ENCODE results near the gene LORICRIN. TPM values are rescaled to one million over a fixed set of nuclear protein-coding genes. Genes with fewer than 3 reads are reported as not detected.

The LORICRIN gene
- total RNA-seq, 1 experiment from 2014 or later: not detected

- no peak overlapping the region for H3K27ac ChIP-seq (ENCODE audit: low read length)
- ATAC-seq (no peak), DNase-seq (ENCODE audit: low read depth, low spot score) (no peak)
- H3K4me1 ChIP-seq (ENCODE audit: control insufficient read depth, insufficient read depth, low read length): no peaks in the 10 kb centered on the region
- H3K4me3 ChIP-seq (ENCODE audit: low read depth in 2 of 2, low read length in 2 of 2): no peak overlapping the region
- peaks cover 2% of the 10 kb centered on the region; the same call in 1 of the 2 replicates for H3K27me3 ChIP-seq (ENCODE audit: control insufficient read depth, insufficient read depth, low read length)
- TF ChIP-seq POLR2AphosphoS5 (IDR thresholded peaks at IDR 0.05; ENCODE audit: low read depth, low read length) (no peak), SIN3A (IDR thresholded peaks at IDR 0.05; ENCODE audit: borderline replicate concordance, insufficient read depth, low read depth, low read length) (no peak), TCF7L2 (IDR thresholded peaks at IDR 0.05; ENCODE audit: low read depth, low read length) (no peak)
- TF ChIP-seq, protein P1, sequence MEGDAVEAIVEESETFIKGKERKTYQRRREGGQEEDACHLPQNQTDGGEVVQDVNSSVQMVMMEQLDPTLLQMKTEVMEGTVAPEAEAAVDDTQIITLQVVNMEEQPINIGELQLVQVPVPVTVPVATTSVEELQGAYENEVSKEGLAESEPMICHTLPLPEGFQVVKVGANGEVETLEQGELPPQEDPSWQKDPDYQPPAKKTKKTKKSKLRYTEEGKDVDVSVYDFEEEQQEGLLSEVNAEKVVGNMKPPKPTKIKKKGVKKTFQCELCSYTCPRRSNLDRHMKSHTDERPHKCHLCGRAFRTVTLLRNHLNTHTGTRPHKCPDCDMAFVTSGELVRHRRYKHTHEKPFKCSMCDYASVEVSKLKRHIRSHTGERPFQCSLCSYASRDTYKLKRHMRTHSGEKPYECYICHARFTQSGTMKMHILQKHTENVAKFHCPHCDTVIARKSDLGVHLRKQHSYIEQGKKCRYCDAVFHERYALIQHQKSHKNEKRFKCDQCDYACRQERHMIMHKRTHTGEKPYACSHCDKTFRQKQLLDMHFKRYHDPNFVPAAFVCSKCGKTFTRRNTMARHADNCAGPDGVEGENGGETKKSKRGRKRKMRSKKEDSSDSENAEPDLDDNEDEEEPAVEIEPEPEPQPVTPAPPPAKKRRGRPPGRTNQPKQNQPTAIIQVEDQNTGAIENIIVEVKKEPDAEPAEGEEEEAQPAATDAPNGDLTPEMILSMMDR (IDR thresholded peaks at IDR 0.05): no peak
- TF ChIP-seq, protein P2, sequence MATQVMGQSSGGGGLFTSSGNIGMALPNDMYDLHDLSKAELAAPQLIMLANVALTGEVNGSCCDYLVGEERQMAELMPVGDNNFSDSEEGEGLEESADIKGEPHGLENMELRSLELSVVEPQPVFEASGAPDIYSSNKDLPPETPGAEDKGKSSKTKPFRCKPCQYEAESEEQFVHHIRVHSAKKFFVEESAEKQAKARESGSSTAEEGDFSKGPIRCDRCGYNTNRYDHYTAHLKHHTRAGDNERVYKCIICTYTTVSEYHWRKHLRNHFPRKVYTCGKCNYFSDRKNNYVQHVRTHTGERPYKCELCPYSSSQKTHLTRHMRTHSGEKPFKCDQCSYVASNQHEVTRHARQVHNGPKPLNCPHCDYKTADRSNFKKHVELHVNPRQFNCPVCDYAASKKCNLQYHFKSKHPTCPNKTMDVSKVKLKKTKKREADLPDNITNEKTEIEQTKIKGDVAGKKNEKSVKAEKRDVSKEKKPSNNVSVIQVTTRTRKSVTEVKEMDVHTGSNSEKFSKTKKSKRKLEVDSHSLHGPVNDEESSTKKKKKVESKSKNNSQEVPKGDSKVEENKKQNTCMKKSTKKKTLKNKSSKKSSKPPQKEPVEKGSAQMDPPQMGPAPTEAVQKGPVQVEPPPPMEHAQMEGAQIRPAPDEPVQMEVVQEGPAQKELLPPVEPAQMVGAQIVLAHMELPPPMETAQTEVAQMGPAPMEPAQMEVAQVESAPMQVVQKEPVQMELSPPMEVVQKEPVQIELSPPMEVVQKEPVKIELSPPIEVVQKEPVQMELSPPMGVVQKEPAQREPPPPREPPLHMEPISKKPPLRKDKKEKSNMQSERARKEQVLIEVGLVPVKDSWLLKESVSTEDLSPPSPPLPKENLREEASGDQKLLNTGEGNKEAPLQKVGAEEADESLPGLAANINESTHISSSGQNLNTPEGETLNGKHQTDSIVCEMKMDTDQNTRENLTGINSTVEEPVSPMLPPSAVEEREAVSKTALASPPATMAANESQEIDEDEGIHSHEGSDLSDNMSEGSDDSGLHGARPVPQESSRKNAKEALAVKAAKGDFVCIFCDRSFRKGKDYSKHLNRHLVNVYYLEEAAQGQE (IDR thresholded peaks at IDR 0.05; ENCODE audit: insufficient read depth in 1 of 2, low read depth in 2 of 2, low read length in 1 of 2): no peak
- in situ Hi-C loops (cut with HindIII; ENCODE audit: low pct_unique_long_range_greater_than_20kb, low sequenced_read_pairs) (no loop called here), intact Hi-C loops (cut with micrococcal nuclease; ENCODE audit: unreplicated experiment) (no loop called here)
- BruUV-seq (replicated peaks): no TSS peak
- no peaks in the 10 kb centered on the region for H3K36me3 ChIP-seq (ENCODE audit: control insufficient read depth, insufficient read depth, low read length)
- H3K9me3 ChIP-seq (ENCODE audit: control insufficient read depth, insufficient read depth, low read depth, low read length): no peaks in the 10 kb centered on the region
- CTCF ChIA-PET: no interaction called here
- POLR2A ChIA-PET: no interaction called here
Observed at GRCh38 chr1:153253076-153253475, 6.4 kb upstream of the LORICRIN start.

DNA sequence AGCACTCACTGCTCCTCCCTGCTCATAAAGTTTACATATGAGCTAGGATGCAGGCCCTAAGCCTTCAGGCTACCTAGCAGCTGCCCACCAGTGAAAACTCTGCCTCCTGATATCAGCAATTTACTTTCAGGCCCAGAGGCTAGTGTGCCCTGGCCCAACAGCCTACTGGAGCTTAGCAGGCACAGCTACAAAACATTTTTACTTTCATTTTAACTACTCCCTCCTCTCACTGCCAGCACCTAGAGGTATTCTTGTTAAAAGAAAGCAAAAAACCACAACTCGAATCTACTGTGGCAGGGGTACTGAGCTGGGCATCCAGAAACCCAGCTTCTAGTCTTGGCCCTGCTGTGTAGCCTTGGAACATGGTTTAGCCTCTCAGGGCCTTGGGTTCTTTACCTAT, 5.8 kb upstream of the LORICRIN start:
- intact Hi-C loops (cut with micrococcal nuclease; ENCODE audit: unreplicated experiment): no loop called here
- no TSS peak for BruUV-seq (replicated peaks)

More for the DNA sequence above, 5.8 kb upstream of the LORICRIN start:
- ChIA-PET POLR2A (no interaction called here), CTCF (no interaction called here)
- no peaks in the 10 kb centered on the region for H3K36me3 ChIP-seq (ENCODE audit: control insufficient read depth, insufficient read depth, low read length)
- no peak overlapping the region for H3K4me3 ChIP-seq (ENCODE audit: low read depth in 2 of 2, low read length in 2 of 2)
- in situ Hi-C loops (cut with HindIII; ENCODE audit: low pct_unique_long_range_greater_than_20kb, low sequenced_read_pairs): no loop called here
- no peak overlapping the region for H3K27ac ChIP-seq (ENCODE audit: low read length)
- no peaks in the 10 kb centered on the region for H3K9me3 ChIP-seq (ENCODE audit: control insufficient read depth, insufficient read depth, low read depth, low read length)
- TF ChIP-seq POLR2AphosphoS5 (IDR thresholded peaks at IDR 0.05; ENCODE audit: low read depth, low read length): no peak
- TF ChIP-seq TCF7L2 (IDR thresholded peaks at IDR 0.05; ENCODE audit: low read depth, low read length): no peak
- no peak for TF ChIP-seq SIN3A (IDR thresholded peaks at IDR 0.05; ENCODE audit: borderline replicate concordance, insufficient read depth, low read depth, low read length)
- TF ChIP-seq, protein P1 (IDR thresholded peaks at IDR 0.05): no peak
- TF ChIP-seq, protein P2 (IDR thresholded peaks at IDR 0.05; ENCODE audit: insufficient read depth in 1 of 2, low read depth in 2 of 2, low read length in 1 of 2): no peak
- peaks cover 5% of the 10 kb centered on the region; the same call in 1 of the 2 replicates for H3K27me3 ChIP-seq (ENCODE audit: control insufficient read depth, insufficient read depth, low read length)
- DNase-seq (ENCODE audit: low read depth, low spot score) (no peak), ATAC-seq (no peak)
- H3K4me1 ChIP-seq (ENCODE audit: control insufficient read depth, insufficient read depth, low read length): no peaks in the 10 kb centered on the region

All from Panc1 (cell line).